Tibial nerve (tissue), 4 donors: ENCODE data around the gene PSTK.

Source experiments
- CTCF ChIP-seq, 5 experiments: fragments of 200-600 bp in 3 of 5; fragments of 450-650 bp in 2 of 5; sonication (generic) in 3 of 5; IDR thresholded peaks; one replicate each; pipeline ENCODE4 v1.5.1; 2016 to 2019; ENCODE audit warnings: antibody characterized with exemption in 5 of 5, mild to moderate bottlenecking in 3 of 5, moderate library complexity in 2 of 5
- EP300 ChIP-seq, 2 donors: sonication (generic); formaldehyde crosslinking; IDR thresholded peaks; one replicate each; pipeline ENCODE4 v1.6.1; 2017; ENCODE audit warnings: antibody characterized with exemption in 2 of 2, mild to moderate bottlenecking in 1 of 2
- POLR2A ChIP-seq, 2 donors: fragments of 450-650 bp; IDR thresholded peaks; one replicate each; pipeline ENCODE4 v1.6.1; 2017; ENCODE audit warnings: antibody characterized with exemption in 2 of 2, mild to moderate bottlenecking in 2 of 2, moderate library complexity in 2 of 2

GRCh38 chr10:122954731-122955050, 25.5 kb upstream of the PSTK start:
- TF ChIP-seq CTCF (IDR thresholded peaks at IDR 0.05) (no peak), POLR2A (IDR thresholded peaks at IDR 0.05) (no peak), EP300 (IDR thresholded peaks at IDR 0.05) (no peak)
